ENCODE measurements around the gene ME2. TPM values are rescaled to one million over a fixed set of nuclear protein-coding genes. Genes with fewer than 3 reads are reported as not detected.

Gene ME2
- total and polyA plus RNA-seq, 9 of the 15 experiments (the other 6 are each of a cell fraction or from before 2014, with no cell fraction given), result 12.3 to 54.4 (median 36.2) TPM

DNA sequence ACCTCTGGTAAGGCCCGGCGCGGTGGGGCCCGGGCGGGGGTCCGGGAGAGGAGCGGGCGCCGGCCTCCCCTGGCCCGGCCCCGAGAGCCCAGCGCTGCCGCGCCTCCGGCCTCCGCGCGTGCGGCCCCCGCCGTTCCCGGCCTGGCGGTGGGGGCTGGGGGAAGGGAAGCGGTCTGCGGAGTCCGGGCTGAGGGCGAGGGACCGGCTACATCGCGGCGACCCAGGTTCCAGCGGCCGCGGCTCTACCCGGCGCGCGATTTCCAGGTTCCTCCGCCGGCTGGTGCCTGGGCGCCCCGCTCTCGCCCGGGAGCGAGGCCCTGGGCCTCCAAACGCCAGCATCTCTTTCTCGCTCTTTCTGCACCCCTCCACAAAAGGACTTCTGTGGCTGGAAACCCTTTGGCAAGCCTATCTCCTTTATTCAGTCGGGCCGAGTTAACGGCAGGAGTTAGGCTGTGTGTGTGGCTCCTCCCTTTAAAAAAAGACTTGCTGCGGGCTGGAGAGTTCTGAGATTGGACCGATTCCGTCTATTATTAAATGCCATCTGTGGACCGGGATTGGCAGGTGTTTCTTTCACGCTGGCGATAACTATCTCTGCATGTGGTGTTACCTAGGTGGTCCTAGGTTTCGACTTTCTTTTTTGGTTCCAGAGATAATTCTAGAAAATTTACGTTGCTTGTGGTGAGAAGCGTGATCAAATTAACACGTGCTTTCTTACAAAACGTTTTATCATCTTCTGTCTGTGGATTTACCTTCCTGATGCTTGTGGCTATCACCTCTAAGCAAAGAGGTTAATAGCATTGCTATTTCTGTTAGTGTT lies 592 bp downstream of the ME2 start (continued):
- TF ChIP-seq, protein P1, sequence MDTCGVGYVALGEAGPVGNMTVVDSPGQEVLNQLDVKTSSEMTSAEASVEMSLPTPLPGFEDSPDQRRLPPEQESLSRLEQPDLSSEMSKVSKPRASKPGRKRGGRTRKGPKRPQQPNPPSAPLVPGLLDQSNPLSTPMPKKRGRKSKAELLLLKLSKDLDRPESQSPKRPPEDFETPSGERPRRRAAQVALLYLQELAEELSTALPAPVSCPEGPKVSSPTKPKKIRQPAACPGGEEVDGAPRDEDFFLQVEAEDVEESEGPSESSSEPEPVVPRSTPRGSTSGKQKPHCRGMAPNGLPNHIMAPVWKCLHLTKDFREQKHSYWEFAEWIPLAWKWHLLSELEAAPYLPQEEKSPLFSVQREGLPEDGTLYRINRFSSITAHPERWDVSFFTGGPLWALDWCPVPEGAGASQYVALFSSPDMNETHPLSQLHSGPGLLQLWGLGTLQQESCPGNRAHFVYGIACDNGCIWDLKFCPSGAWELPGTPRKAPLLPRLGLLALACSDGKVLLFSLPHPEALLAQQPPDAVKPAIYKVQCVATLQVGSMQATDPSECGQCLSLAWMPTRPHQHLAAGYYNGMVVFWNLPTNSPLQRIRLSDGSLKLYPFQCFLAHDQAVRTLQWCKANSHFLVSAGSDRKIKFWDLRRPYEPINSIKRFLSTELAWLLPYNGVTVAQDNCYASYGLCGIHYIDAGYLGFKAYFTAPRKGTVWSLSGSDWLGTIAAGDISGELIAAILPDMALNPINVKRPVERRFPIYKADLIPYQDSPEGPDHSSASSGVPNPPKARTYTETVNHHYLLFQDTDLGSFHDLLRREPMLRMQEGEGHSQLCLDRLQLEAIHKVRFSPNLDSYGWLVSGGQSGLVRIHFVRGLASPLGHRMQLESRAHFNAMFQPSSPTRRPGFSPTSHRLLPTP (IDR thresholded peaks at IDR 0.05; ENCODE audit: borderline replicate concordance, extremely low read depth, insufficient read length), result no peak
- TF ChIP-seq ARID1B (IDR thresholded peaks at IDR 0.05) (no peak), COPS2 (conservative IDR thresholded peaks at IDR 0.05) (no peak), MTA3 (IDR thresholded peaks at IDR 0.05; ENCODE audit: borderline replicate concordance) (no peak), SAFB (IDR thresholded peaks at IDR 0.05; ENCODE audit: borderline replicate concordance, low read depth, low read length) (no peak), OTX1 (CRISPR knock-in tag; IDR thresholded peaks at IDR 0.05) (no peak), RBBP5 (IDR thresholded peaks at IDR 0.05; ENCODE audit: borderline replicate concordance, insufficient read depth, low read length, poor library complexity, severe bottlenecking) (peak; percentile 66), PHTF2 (CRISPR knock-in tag; IDR thresholded peaks at IDR 0.05) (no peak), TAF1 (IDR thresholded peaks at IDR 0.05; ENCODE audit: control insufficient read depth, extremely low read depth, insufficient read depth, low read length, severe bottlenecking) (peak; percentile 15), SAP30 (IDR thresholded peaks at IDR 0.05; ENCODE audit: borderline replicate concordance, insufficient read depth, low read depth, low read length, poor library complexity, severe bottlenecking) (no peak), ZNF584 (CRISPR knock-in tag; IDR thresholded peaks at IDR 0.05; ENCODE audit: low read depth) (no peak), STAT5A (IDR thresholded peaks at IDR 0.05; ENCODE audit: borderline replicate concordance, low read length) (no peak)
- TF ChIP-seq, protein P2, sequence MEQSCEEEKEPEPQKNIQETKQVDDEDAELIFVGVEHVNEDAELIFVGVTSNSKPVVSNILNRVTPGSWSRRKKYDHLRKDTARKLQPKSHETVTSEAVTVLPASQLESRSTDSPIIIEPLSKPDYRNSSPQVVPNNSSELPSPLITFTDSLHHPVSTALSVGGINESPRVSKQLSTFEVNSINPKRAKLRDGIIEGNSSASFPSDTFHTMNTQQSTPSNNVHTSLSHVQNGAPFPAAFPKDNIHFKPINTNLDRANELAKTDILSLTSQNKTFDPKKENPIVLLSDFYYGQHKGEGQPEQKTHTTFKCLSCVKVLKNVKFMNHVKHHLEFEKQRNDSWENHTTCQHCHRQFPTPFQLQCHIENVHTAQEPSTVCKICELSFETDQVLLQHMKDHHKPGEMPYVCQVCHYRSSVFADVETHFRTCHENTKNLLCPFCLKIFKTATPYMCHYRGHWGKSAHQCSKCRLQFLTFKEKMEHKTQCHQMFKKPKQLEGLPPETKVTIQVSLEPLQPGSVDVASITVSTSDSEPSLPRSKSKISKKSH (CRISPR knock-in tag; IDR thresholded peaks at IDR 0.05), result no peak
- TF ChIP-seq, protein P3, sequence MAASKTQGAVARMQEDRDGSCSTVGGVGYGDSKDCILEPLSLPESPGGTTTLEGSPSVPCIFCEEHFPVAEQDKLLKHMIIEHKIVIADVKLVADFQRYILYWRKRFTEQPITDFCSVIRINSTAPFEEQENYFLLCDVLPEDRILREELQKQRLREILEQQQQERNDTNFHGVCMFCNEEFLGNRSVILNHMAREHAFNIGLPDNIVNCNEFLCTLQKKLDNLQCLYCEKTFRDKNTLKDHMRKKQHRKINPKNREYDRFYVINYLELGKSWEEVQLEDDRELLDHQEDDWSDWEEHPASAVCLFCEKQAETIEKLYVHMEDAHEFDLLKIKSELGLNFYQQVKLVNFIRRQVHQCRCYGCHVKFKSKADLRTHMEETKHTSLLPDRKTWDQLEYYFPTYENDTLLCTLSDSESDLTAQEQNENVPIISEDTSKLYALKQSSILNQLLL (CRISPR knock-in tag; IDR thresholded peaks at IDR 0.05; ENCODE audit: borderline replicate concordance), result no peak

Measured in K562 (cell line).